Measurements from ENCODE around the gene DAB2IP.

Gene DAB2IP

DNA sequence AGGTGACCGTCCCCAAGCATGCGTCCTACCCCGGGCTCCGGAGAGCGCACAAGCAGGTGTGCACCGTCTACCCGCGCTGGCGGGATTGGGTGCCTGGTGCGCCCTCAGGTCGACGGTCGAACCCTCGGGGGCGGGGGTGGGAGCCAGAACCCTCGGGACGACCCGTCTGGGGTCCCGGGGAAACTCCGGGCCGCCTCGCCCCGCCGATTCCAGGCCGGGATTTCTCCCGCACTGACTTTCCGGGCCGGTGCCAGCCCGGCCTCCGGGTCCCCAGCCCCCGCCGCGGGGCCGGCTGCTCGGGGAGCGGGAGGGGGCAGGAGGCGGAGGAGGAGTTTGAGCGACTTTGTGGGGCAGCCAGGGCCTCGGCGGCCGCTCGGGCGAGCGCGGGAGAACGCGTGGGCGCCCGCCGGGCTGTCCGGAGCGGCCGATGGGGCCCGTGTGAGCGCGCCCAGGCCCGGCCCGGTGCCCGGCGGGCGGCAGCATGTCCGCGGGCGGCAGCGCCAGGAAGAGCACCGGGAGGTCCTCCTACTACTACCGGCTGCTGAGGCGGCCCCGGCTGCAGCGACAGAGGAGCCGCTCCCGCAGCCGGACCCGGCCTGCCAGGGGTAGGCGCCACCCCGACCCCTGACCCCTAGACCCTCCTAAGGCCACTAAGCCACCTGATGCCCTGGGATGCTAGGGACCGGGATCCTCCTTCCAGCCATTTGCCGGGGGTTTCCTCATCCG, at the start of gene DAB2IP:
Gene DAB2IP (plus strand): TSS at position 340 of the 726 bp plus-strand sequence. CDS start 142 bp downstream, at position 482.
- DNase-seq (ENCODE audit: low read depth) = no peak
- TF ChIP-seq, protein P1, sequence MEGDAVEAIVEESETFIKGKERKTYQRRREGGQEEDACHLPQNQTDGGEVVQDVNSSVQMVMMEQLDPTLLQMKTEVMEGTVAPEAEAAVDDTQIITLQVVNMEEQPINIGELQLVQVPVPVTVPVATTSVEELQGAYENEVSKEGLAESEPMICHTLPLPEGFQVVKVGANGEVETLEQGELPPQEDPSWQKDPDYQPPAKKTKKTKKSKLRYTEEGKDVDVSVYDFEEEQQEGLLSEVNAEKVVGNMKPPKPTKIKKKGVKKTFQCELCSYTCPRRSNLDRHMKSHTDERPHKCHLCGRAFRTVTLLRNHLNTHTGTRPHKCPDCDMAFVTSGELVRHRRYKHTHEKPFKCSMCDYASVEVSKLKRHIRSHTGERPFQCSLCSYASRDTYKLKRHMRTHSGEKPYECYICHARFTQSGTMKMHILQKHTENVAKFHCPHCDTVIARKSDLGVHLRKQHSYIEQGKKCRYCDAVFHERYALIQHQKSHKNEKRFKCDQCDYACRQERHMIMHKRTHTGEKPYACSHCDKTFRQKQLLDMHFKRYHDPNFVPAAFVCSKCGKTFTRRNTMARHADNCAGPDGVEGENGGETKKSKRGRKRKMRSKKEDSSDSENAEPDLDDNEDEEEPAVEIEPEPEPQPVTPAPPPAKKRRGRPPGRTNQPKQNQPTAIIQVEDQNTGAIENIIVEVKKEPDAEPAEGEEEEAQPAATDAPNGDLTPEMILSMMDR (IDR thresholded peaks at IDR 0.05; ENCODE audit: insufficient read depth, low read depth, low read length, missing control alignments) = no peak
- no peak within 1 kb of the TSS for H3K4me3 ChIP-seq (ENCODE audit: low read depth, low read length)

DNA sequence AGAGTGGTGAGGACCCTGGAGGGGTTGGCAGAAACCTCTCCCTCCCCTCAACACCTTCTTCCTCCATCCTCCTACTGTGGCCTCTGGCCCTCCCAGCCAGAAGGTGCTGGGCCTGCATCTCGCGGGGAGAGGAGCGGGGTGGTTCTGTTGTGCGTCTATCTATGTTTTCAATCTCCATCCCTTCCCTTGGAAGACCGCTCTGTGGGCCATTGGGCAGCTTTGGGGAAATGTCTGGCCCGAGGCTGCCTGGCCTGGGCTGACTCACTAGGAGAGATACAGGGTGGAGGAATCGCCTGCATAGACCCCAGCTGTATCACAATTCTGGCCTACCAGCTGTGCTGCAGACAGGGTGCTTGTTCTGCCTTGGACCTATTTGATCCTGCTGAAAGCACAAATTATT, 48.4 kb upstream of the DAB2IP start:
- TF ChIP-seq, protein P1 (IDR thresholded peaks at IDR 0.05; ENCODE audit: insufficient read depth, low read depth, low read length, missing control alignments) = no peak
- H3K4me3 ChIP-seq (ENCODE audit: low read depth, low read length) = no peak overlapping the region
- DNase-seq (ENCODE audit: low read depth) = no peak

DNA sequence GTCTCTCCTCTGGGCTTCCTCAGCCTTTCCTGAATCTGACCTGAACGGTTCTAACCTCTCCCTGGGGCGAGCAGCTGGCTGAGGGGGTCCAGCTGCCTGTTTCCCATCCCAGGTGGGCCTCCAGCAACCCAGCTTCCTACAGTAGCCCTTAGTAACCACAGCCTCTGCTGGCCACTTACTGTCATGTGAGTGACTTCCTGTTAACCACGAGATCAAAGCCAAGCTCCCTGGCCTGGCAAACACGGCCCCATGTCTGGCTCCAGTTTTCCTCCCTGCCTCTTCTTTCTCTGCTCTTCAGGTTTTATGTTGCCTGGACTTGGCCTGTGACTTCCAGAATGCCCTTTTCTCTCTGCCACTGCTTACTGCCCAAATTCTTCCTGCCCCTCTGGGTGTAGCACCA, 47.2 kb upstream of the DAB2IP start:
- H3K4me3 ChIP-seq (ENCODE audit: low read depth, low read length) = no peak overlapping the region
- TF ChIP-seq, protein P1 (IDR thresholded peaks at IDR 0.05; ENCODE audit: insufficient read depth, low read depth, low read length, missing control alignments) = no peak
- DNase-seq (ENCODE audit: low read depth) = peak; percentile 5

DNA sequence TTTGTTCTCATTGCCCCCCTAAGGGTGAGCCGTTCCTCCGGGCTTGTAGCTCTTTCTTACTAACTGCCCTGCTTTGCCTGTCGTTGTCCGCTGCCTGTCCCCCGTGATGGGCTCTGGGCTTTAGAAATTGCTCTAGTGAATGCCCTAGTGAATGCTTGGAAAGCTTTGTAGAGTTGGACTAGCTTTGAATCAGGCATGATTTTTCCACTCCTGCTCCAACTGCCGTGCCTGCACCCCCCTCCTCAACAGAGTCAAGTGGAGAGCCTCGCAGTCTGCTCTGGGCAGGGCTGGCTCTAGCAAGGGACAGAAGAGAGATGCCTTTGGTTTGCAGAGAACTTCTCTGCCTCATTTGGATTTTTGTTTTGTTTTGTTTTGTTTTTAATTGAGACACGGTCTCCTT, 46.8 kb upstream of the DAB2IP start:
- no peak overlapping the region for H3K4me3 ChIP-seq (ENCODE audit: low read depth, low read length)
- no peak for DNase-seq (ENCODE audit: low read depth)
- TF ChIP-seq, protein P1 (IDR thresholded peaks at IDR 0.05; ENCODE audit: insufficient read depth, low read depth, low read length, missing control alignments) = no peak

DNA sequence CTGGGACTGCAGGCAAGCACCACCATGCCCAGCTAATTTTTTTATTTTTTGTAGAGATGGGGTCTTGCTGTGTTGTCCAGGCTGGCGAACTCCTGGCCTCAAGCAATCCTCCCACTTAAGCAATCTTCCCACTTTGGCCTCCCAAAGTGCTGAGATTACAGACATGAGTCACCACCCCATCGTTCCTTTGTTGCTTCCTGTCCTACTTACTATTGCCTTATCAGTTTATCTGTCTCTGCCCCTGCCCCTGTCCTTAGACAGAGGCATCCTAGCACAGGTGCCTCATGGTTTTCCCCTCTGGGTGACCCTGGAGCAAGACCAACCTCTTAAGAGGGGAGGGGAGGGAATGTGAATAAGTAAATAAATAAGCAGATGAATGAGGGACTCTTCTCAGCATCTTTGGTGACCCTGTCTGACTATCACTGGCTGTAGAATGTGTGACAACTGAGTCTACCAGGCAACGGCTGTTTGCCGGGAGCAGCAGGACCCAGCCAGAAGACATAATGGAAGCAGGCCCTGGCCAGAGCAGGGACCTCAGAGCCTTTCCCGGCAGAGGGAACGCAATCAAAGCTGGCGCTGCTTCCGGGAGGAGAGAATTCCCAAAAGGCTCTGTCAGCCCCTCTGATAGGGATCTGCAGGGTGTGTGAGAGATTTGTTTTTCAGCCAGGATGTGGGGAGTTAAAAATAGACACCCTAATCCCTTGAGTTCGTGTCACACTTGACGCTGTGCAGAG, 43.8 kb upstream of the DAB2IP start:
- DNase-seq (ENCODE audit: low read depth) = no peak
- TF ChIP-seq, protein P1 (IDR thresholded peaks at IDR 0.05; ENCODE audit: insufficient read depth, low read depth, low read length, missing control alignments) = no peak
- no peak overlapping the region for H3K4me3 ChIP-seq (ENCODE audit: low read depth, low read length)

DNA sequence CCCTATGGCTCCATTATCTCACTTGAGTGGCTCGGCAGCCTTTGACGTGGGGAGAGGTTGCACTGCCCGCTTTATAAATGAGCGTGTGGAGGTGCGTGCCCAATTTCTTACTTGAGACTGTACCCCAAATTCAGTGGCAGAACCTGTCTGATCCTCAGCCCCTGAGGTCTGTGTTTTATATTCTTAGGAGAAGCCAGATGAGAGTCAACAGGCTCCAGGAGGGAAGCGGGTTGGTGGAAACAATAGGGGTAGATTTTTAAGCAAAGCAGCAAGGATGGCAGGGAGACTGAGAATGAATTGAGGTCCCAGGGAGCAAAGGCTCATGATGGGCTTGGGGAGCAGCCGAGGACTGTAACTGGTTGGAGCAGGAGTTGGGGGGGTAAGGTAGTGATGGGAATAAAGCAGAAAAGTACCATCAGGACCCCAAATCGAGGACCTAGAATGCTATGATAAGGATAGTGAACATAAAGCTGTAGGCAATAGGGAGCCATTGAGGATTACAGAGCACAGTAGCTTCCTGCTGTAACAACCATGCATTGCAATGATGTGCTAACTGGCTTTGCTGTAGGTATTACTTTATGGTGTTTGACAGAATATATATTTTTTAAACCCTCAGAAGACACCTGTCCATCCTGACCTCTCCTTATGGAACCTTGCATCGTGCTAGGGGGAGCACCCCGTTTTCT, 43.1 kb upstream of the DAB2IP start:
- TF ChIP-seq, protein P1 (IDR thresholded peaks at IDR 0.05; ENCODE audit: insufficient read depth, low read depth, low read length, missing control alignments) = no peak
- H3K4me3 ChIP-seq (ENCODE audit: low read depth, low read length) = no peak overlapping the region
- DNase-seq (ENCODE audit: low read depth) = no peak
